DND-41 (cell line): Measurements from ENCODE around the gene GRID1.

Experiments
- ATAC-seq: fragments of 200-7000 bp; cut with Tn5 transposase; 3 replicates; pipeline ENCODE4 v1.9.1; 2021; ENCODE audit warnings: low read depth; ENCODE audit not compliant: insufficient read depth
- DNase-seq: peaks from one replicate; pipeline ENCODE4 v3.0.0-alpha.2; 2020
- H2AFZ ChIP-seq: 2 replicates; pipeline ENCODE4 v1.6.0; 2012; ENCODE audit warnings: low read depth, low read length
- H3K27ac ChIP-seq: 2 replicates; pipeline ENCODE4 v1.5.1; 2012; ENCODE audit warnings: low read length, inconsistent platforms
- H3K27me3 ChIP-seq: fragments of 200-600 bp; sonication (generic); 2 replicates; pipeline ENCODE4 v1.6.0; 2012; ENCODE audit warnings: low read length, mild to moderate bottlenecking, inconsistent platforms; ENCODE audit not compliant: insufficient read depth, poor library complexity
- H3K36me3 ChIP-seq: 2 replicates; pipeline ENCODE4 v1.5.1; 2012; ENCODE audit warnings: low read length, inconsistent platforms; ENCODE audit not compliant: insufficient read depth
- H3K4me1 ChIP-seq: 2 replicates; pipeline ENCODE4 v1.5.1; 2012; ENCODE audit warnings: mild to moderate bottlenecking, low read length; ENCODE audit not compliant: insufficient read depth
- H3K4me2 ChIP-seq: 2 replicates; pipeline ENCODE4 v1.6.0; 2012; ENCODE audit warnings: mild to moderate bottlenecking, moderate library complexity, low read length, inconsistent platforms; ENCODE audit not compliant: insufficient read depth
- H3K4me3 ChIP-seq, 2 experiments: fragments of 200-600 bp in 1 of 2; shearing (Covaris generic) in 1 of 2; 2 replicates each; pipeline ENCODE4 v1.5.1; 2012 to 2016; ENCODE audit warnings: inconsistent platforms in 2 of 2, low read length in 2 of 2, mild to moderate bottlenecking in 2 of 2, low read depth in 1 of 2, moderate library complexity in 1 of 2
- H3K79me2 ChIP-seq: 2 replicates; pipeline ENCODE4 v1.6.0; 2012; ENCODE audit warnings: low read length, inconsistent platforms; ENCODE audit not compliant: insufficient read depth
- H3K9ac ChIP-seq: 2 replicates; pipeline ENCODE4 v1.6.0; 2012; ENCODE audit warnings: low read depth, mild to moderate bottlenecking, inconsistent platforms, low read length, moderate library complexity
- H3K9me3 ChIP-seq: 2 replicates; pipeline ENCODE4 v1.5.1; 2012; ENCODE audit warnings: low read length, moderate library complexity, mild to moderate bottlenecking, inconsistent platforms; ENCODE audit not compliant: insufficient read depth, severe bottlenecking
- H4K20me1 ChIP-seq: 2 replicates; pipeline ENCODE4 v1.6.0; 2012; ENCODE audit warnings: low read length; ENCODE audit not compliant: insufficient read depth
- EZH2 ChIP-seq: IDR thresholded peaks from 3 replicates; pipeline ENCODE4 v1.6.1; 2012; ENCODE audit warnings: borderline replicate concordance, low read depth, mild to moderate bottlenecking, moderate library complexity, low read length, inconsistent platforms; ENCODE audit not compliant: severe bottlenecking
- TF ChIP-seq, protein P1 (sequence below): IDR thresholded peaks from 2 replicates; pipeline ENCODE4 v1.5.1; 2012; ENCODE audit warnings: borderline replicate concordance, low read length, moderate library complexity, mild to moderate bottlenecking; ENCODE audit not compliant: poor library complexity, severe bottlenecking; ENCODE audit errors: extremely low read depth

GRID1 gene

DNA sequence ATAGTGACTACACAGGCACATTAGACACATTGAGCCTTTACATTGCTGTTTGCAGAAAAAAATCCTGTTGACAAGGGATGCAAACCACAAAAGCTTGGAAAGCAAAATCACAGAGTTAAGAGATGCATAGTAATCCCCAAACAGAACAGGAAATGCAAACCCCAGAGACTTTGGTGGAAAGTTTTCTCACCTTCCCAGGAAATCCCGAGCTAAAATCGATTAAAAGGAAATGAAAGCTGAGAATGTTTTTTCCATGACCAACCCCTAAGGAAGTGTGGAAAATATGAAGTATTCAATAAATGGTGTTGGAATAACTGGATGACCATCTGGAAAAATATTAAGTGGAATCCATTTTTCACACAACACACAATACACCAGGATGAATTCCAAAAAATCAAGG is 598.7 kb downstream of the GRID1 start:
- H3K4me3 ChIP-seq = no peak overlapping the region
- H3K4me2 ChIP-seq = no peak overlapping the region
- H3K9ac ChIP-seq = no peak overlapping the region
- H3K27ac ChIP-seq = no peak overlapping the region
- no peaks in the 10 kb centered on the region for H4K20me1 ChIP-seq
- H3K79me2 ChIP-seq = no peaks in the 10 kb centered on the region
- no peak overlapping the region for H2AFZ ChIP-seq
- ATAC-seq (no peak), DNase-seq (no peak)
- TF ChIP-seq EZH2 = no peak
- TF ChIP-seq, protein P1, sequence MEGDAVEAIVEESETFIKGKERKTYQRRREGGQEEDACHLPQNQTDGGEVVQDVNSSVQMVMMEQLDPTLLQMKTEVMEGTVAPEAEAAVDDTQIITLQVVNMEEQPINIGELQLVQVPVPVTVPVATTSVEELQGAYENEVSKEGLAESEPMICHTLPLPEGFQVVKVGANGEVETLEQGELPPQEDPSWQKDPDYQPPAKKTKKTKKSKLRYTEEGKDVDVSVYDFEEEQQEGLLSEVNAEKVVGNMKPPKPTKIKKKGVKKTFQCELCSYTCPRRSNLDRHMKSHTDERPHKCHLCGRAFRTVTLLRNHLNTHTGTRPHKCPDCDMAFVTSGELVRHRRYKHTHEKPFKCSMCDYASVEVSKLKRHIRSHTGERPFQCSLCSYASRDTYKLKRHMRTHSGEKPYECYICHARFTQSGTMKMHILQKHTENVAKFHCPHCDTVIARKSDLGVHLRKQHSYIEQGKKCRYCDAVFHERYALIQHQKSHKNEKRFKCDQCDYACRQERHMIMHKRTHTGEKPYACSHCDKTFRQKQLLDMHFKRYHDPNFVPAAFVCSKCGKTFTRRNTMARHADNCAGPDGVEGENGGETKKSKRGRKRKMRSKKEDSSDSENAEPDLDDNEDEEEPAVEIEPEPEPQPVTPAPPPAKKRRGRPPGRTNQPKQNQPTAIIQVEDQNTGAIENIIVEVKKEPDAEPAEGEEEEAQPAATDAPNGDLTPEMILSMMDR = no peak
- peaks cover 4% of the 10 kb centered on the region for H3K27me3 ChIP-seq
- no peaks in the 10 kb centered on the region for H3K9me3 ChIP-seq
- H3K36me3 ChIP-seq = no peaks in the 10 kb centered on the region
- no peaks in the 10 kb centered on the region for H3K4me1 ChIP-seq

DNA sequence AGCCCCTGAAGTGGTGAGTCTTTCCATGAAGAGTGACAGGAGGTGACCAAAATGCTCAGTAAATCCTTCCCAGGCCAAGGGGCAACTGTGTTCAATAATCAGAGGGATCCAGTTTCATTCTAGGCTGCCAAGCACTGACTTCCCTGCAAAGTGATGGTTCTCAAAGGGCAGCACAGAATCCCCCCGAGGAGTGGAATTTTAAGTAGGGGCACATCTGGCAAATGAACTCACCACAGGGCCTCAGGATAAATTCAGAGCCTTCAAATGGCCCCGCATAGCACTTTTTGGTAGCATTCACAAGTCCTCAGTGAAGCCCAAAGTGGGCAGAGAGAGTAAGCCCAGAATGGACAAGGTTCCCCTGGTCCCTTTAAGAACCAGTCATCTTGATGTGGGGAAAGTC is 602.5 kb downstream of the GRID1 start:
- Histone ChIP-seq H3K27ac (no peak overlapping the region), H3K9me3 (no peaks in the 10 kb centered on the region), H3K4me2 (no peak overlapping the region), H3K27me3 (peaks cover 7% of the 10 kb centered on the region), H3K4me1 (no peaks in the 10 kb centered on the region), H4K20me1 (no peaks in the 10 kb centered on the region), H3K36me3 (no peaks in the 10 kb centered on the region), H2AFZ (no peak overlapping the region), H3K4me3 (no peak overlapping the region), H3K9ac (no peak overlapping the region), H3K79me2 (no peaks in the 10 kb centered on the region)
- TF ChIP-seq, protein P1 = no peak
- TF ChIP-seq EZH2 = no peak
- DNase-seq (no peak), ATAC-seq (no peak)

DNA sequence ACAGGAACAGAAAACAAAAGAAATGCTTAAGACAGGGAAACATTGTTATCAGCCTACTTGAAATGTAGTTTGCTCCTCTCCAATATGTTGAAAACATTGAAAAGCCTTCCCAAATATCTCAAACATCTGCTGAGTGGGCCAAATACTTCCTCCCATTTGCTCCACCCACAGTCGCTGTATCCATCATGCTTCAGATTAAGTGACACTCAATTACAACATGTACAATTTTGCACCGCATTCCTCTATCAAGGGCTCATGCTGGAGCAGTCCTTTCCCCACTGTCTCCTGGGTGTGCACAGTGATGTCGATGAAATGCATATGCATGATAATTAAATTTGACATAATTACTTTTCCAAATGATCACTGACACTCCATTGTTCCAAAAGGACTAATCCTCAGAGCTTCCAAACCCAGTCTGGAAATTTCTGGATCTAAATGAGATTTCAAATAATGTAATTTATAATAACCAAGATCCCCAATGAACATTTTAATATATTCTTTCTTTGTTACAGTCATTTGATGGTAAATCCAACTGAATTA is 604.6 kb downstream of the GRID1 start:
- H3K4me2 ChIP-seq = no peak overlapping the region

More for the DNA sequence above, 604.6 kb downstream of the GRID1 start:
- H3K9me3 ChIP-seq = no peaks in the 10 kb centered on the region
- H3K36me3 ChIP-seq = no peaks in the 10 kb centered on the region
- H4K20me1 ChIP-seq = no peaks in the 10 kb centered on the region
- DNase-seq (no peak), ATAC-seq (no peak)
- no peak overlapping the region for H2AFZ ChIP-seq
- H3K9ac ChIP-seq = no peak overlapping the region
- H3K79me2 ChIP-seq = no peaks in the 10 kb centered on the region
- no peak overlapping the region for H3K4me3 ChIP-seq
- H3K27me3 ChIP-seq = peaks cover 2% of the 10 kb centered on the region
- TF ChIP-seq, protein P1 = no peak
- no peak for TF ChIP-seq EZH2
- no peaks in the 10 kb centered on the region for H3K4me1 ChIP-seq
- no peak overlapping the region for H3K27ac ChIP-seq
